ENCODE data around the gene DAG1.
"Not testable (repeated sequence)": the region's sequence is repeated elsewhere in the genome, so short reads cannot be mapped to it uniquely, and the experiment has no call there.

The DAG1 gene

GRCh38 chr3:49470714-49471420 is 800 bp downstream of the DAG1 start:
- no peak for DNase-seq

GRCh38 chr3:49471856-49472495 is 1.9 kb downstream of the DAG1 start:
- DNase-seq = no peak

- DNase-seq = no peak
These were observed 6.5 kb downstream of the DAG1 start for GRCh38 chr3:49476563-49476962.

- no peak for DNase-seq
These were observed 12.7 kb downstream of the DAG1 start for GRCh38 chr3:49482766-49483165.

GRCh38 chr3:49484471-49484870 is 14.4 kb downstream of the DAG1 start:
- DNase-seq = no peak

GRCh38 chr3:49489247-49489646 is 19.2 kb downstream of the DAG1 start:
- DNase-seq = no peak

- DNase-seq = no peak
These were observed 22.9 kb downstream of the DAG1 start for GRCh38 chr3:49492969-49493368.

- no peak for DNase-seq
These were observed 23.8 kb downstream of the DAG1 start for GRCh38 chr3:49493901-49494300.

- DNase-seq = no peak
These were observed 25.0 kb downstream of the DAG1 start for GRCh38 chr3:49495023-49495422.

GRCh38 chr3:49496845-49497244 is 26.8 kb downstream of the DAG1 start:
- not testable (repeated sequence) for DNase-seq

- DNase-seq = no peak
These were observed 27.5 kb downstream of the DAG1 start for GRCh38 chr3:49497606-49498005.

- no peak for DNase-seq
These were observed 28.2 kb downstream of the DAG1 start for GRCh38 chr3:49498239-49498638.

GRCh38 chr3:49498648-49499047 is 28.6 kb downstream of the DAG1 start:
- DNase-seq = no peak

- DNase-seq = no peak
These were observed 30.2 kb downstream of the DAG1 start for GRCh38 chr3:49500205-49500731.

GRCh38 chr3:49500732-49501609 is 30.9 kb downstream of the DAG1 start:
- DNase-seq = no peak

GRCh38 chr3:49501842-49502241 is 31.8 kb downstream of the DAG1 start:
- no peak for DNase-seq

GRCh38 chr3:49506906-49507305 is 36.8 kb downstream of the DAG1 start:
- DNase-seq = no peak

GRCh38 chr3:49509028-49509561 is 39.0 kb downstream of the DAG1 start:
- no peak for DNase-seq

- DNase-seq = no peak
These were observed 41.6 kb downstream of the DAG1 start for GRCh38 chr3:49511639-49512038.

GRCh38 chr3:49512781-49513355 is 42.8 kb downstream of the DAG1 start:
- no peak for DNase-seq

- no peak for DNase-seq
These were observed 43.5 kb downstream of the DAG1 start for GRCh38 chr3:49513494-49514124.

GRCh38 chr3:49518016-49518415 is 47.9 kb downstream of the DAG1 start:
- DNase-seq = no peak
